HepG2 (cell line): ENCODE data around the gene IKBIP. TPM values are rescaled to one million over a fixed set of nuclear protein-coding genes. Genes with fewer than 3 reads are reported as not detected.

Source experiments
- ARNT ChIP-seq: fragments of 450-650 bp; IDR thresholded peaks from 2 replicates; pipeline ENCODE4 v1.6.1; 2017
- ARNTL ChIP-seq: sonication (generic); formaldehyde crosslinking; IDR thresholded peaks from 2 replicates; pipeline ENCODE4 v1.4.0; 2020; ENCODE audit warnings: mild to moderate bottlenecking, missing genetic modification reagents
- CERS6 ChIP-seq: sonication (generic); formaldehyde crosslinking; IDR thresholded peaks from 2 replicates; pipeline ENCODE4 v1.5.0; 2020; ENCODE audit warnings: missing genetic modification reagents
- FOXK1 ChIP-seq: sonication (generic); formaldehyde crosslinking; IDR thresholded peaks from 2 replicates; pipeline ENCODE4 v1.4.0; 2020; ENCODE audit warnings: low read depth, missing genetic modification reagents, borderline replicate concordance
- HES4 ChIP-seq: sonication (generic); formaldehyde crosslinking; IDR thresholded peaks from 2 replicates; pipeline ENCODE4 v1.9.0; 2021; ENCODE audit warnings: mild to moderate bottlenecking, missing genetic modification reagents, borderline replicate concordance
- HIC2 ChIP-seq: sonication (generic); formaldehyde crosslinking; IDR thresholded peaks from 2 replicates; pipeline ENCODE4 v1.9.0; 2022; ENCODE audit warnings: low read depth, missing genetic modification reagents
- MBD4 ChIP-seq: IDR thresholded peaks from 2 replicates; pipeline ENCODE4 v1.6.1; 2012; ENCODE audit warnings: low read length, inconsistent platforms, borderline replicate concordance
- NPAS2 ChIP-seq: sonication (generic); formaldehyde crosslinking; IDR thresholded peaks from 2 replicates; pipeline ENCODE4 v1.8.0; 2022; ENCODE audit warnings: mild to moderate bottlenecking, missing genetic modification reagents, borderline replicate concordance
- POGK ChIP-seq: sonication (generic); formaldehyde crosslinking; conservative IDR thresholded peaks from 2 replicates; pipeline ENCODE4 v1.8.0; 2022; ENCODE audit warnings: mild to moderate bottlenecking, moderate library complexity, missing genetic modification reagents
- RFX3 ChIP-seq: IDR thresholded peaks from 2 replicates; pipeline ENCODE4 v1.6.1; 2016; ENCODE audit warnings: missing biosample characterization, missing genetic modification reagents
- SMAD1 ChIP-seq: sonication (generic); formaldehyde crosslinking; IDR thresholded peaks from 2 replicates; pipeline ENCODE4 v1.4.0; 2020; ENCODE audit warnings: missing genetic modification reagents, low read depth, mild to moderate bottlenecking, borderline replicate concordance
- TFDP2 ChIP-seq: sonication (generic); formaldehyde crosslinking; IDR thresholded peaks from 2 replicates; pipeline ENCODE4 v1.4.0; 2020; ENCODE audit warnings: missing genetic modification reagents
- THAP9 ChIP-seq: sonication (generic); formaldehyde crosslinking; IDR thresholded peaks from 2 replicates; pipeline ENCODE4; 2020; ENCODE audit warnings: missing genetic modification reagents, mild to moderate bottlenecking, borderline replicate concordance
- ZBED4 ChIP-seq: sonication (generic); formaldehyde crosslinking; IDR thresholded peaks from 2 replicates; pipeline ENCODE4 v1.4.0; 2020; ENCODE audit warnings: missing genetic modification reagents, borderline replicate concordance
- ZNF367 ChIP-seq: sonication (generic); formaldehyde crosslinking; IDR thresholded peaks from 2 replicates; pipeline ENCODE4 v1.4.0; 2020; ENCODE audit warnings: missing genetic modification reagents, borderline replicate concordance
- polyA plus RNA-seq, 8 experiments: library from polyadenylated mRNA; depleted of rRNA in 3 of 8; stranded (reverse) in 7 of 8; unstranded in 1 of 8; fragments of >200 nt; fragmentation: Illumina TruSeq in 4 of 8; extraction: Trizol in 4 of 8; gene quantifications; 2 replicates each; pipeline versions ENCODE4 v1.2.1 to v1.2.3, GENCODE V29; 2011 to 2016; ENCODE audit warnings: low read depth in 4 of 8, missing spikeins in 1 of 8, mixed read lengths in 1 of 8; ENCODE audit not compliant: insufficient read depth in 1 of 8
- total RNA-seq, 5 experiments: library from RNA; depleted of rRNA; stranded (reverse); fragments of >200 nt; fragmentation: Illumina TruSeq; extraction: Trizol; gene quantifications; 2 replicates each; pipeline ENCODE4 v1.2.3, GENCODE V29; 2016; ENCODE audit warnings: low read depth in 1 of 5

The IKBIP gene
- total and polyA plus RNA-seq, 2 of the 13 experiments (the other 11 are each of a cell fraction or from before 2014, with no cell fraction given) = 20.0 to 55.5 TPM

GRCh38 chr12:98593351-98594049 is 51.1 kb downstream of the IKBIP start, which contains the start of gene SLC25A3 (continued):
- TF ChIP-seq POGK (CRISPR knock-in tag) (peak; percentile 55), NPAS2 (CRISPR knock-in tag) (no peak), HIC2 (CRISPR knock-in tag) (no peak), CERS6 (CRISPR knock-in tag) (no peak), SMAD1 (CRISPR knock-in tag) (no peak), ZNF367 (CRISPR knock-in tag) (0 out of 2 replicates have a peak, but pooled peaks have one; percentile 10), THAP9 (peak; percentile 59; the same call in 1 of the 2 replicates), ZBED4 (peak; percentile 62; the same call in 1 of the 2 replicates), FOXK1 (CRISPR knock-in tag) (peak; percentile 66; the same call in 1 of the 2 replicates), TFDP2 (CRISPR knock-in tag) (peak; percentile 95), ARNTL (CRISPR knock-in tag) (peak; percentile 56; the same call in 1 of the 2 replicates), HES4 (CRISPR knock-in tag) (peak; percentile 45; the same call in 1 of the 2 replicates), RFX3 (peak; percentile 93), MBD4 (no peak), ARNT (no peak)
